C1 segment of cervical spinal cord (tissue), 14 donors: Measurements from ENCODE around the gene UBR7.
A peak's percentile ranks its signal among the peaks of the same experiment; 100 is the strongest.
"Not testable (repeated sequence)": the region's sequence is repeated elsewhere in the genome, so short reads cannot be mapped to it uniquely, and the experiment has no call there.

Experiments used
- DNase-seq, 14 donors: peaks; one replicate each; lab custom pipeline; 2025; lab: John Stamatoyannopoulos, UW

The UBR7 gene

GRCh38 chr14:93195316-93195999, 11.6 kb upstream of the UBR7 start:
- no peak for DNase-seq

- DNase-seq = no peak
Measured at GRCh38 chr14:93199031-93199430, 8.0 kb upstream of the UBR7 start.

- DNase-seq = no peak
Measured at GRCh38 chr14:93200553-93200952, 6.5 kb upstream of the UBR7 start.

DNA sequence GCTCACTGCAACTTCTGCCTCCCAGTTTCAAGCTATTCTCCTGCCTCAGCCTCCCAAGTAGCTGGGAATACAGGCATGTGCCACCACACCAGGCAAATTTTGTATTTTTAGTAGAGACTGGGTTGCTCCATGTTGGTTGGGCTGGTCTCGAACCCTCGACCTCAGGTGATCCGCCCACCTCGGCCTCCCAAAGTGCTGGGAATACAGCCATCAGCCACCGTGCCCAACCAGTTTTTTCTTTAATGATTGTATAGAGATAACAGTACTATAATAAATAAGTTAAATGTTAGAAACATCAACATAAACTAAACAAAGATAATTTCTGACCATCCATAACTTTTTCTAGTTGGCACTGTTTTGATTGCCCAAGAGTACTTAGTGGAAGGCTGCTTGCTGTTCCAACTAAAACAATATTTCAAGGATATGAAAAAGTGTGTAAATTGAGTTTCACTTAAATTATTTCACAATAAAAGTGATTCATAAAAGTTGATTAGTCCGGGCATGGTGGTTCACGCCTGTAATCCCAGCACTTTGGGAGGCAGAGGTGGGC, 5.8 kb upstream of the UBR7 start:
- DNase-seq = no peak

- DNase-seq = peak in 10 of 14 donors; percentile 46 to 79 (median 72)
Measured at GRCh38 chr14:93207468-93208308, 632 bp downstream of the UBR7 start.

GRCh38 chr14:93212432-93212831, 5.4 kb downstream of the UBR7 start:
- DNase-seq = no peak

GRCh38 chr14:93214598-93214997, 7.5 kb downstream of the UBR7 start:
- DNase-seq = no peak

GRCh38 chr14:93219103-93219726, 12.2 kb downstream of the UBR7 start:
- no peak for DNase-seq

DNA sequence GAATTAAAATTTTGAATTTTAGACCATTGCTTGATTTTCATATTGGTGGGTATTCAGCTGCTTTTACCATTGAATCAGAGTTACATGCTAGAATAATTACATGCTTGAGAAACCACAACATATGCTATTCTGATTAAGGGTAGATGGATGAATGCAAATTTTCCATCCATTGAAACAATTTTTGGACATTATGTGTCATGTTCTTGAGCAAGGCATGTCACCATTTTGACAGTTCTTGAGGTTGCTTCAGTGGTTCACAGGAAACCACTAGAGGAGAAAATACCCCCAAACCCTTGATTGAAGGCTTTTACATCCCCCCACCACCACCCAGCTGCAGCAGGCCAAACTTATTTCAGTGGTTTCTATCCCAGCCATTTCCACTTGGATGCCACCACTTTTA, 13.5 kb downstream of the UBR7 start:
- DNase-seq = no peak

DNA sequence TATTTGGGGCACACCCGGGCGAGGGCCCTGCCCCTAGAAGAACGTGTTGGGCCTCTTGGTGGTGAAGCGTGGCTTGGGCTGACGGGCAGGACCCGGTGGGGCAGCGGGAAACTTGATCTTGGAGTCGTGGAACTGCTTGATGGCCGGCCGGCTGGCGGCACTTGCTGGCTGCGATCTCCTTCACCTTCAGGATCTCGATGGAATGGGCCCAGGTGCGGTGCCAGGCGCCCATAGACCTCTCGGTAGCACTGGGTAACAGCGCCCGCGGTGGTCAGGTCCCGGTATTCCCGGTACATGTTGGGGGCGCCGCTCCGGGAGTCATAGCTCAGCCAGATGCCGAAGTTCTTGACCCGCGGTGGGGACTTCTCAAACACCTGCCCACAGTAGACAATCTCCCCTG, 16.5 kb downstream of the UBR7 start:
- no peak for DNase-seq

GRCh38 chr14:93228550-93228949, 21.5 kb downstream of the UBR7 start:
- no peak for DNase-seq

- DNase-seq = no peak
Measured at GRCh38 chr14:93230539-93230938, 23.5 kb downstream of the UBR7 start.

DNA sequence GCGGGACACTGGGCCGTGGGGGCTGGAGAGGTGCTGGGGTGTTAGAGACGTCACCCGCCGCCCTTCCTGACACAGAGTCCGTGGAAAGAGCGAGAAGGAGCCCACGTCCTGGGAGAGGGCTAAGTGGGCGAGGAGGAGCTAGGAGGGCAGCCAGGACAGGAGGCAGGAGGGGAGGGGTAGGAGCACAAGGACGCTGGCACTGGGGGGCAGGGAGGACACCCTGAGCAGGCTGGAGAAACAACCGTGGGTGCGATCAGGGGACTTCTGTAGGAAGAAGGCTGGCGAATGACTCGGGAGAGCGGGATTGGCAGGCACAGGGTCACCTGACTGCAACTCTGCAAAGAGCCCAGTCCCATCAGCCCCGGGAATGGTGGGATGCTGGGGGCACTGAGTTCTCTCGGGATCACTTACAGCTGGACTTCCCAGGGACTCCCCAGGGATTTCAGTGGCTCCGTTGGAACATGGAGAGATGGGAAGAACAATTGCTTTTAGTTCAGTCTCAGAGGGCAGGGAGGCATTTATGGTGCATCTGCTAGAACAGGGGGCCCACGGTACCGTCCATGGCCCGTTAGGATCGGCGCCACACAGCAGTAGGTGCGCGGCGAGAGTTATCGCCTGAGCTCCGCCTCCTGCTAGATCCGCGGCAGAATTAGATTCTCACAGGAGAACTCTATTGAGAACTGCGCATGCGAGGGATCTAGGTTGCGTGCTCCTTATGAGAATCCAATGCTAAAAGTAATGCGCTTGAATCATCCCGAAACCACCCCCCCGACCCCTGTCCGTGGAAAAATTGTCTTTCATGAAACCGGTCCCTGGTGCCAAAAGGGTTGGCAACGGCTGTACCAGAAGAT, 24.3 kb downstream of the UBR7 start:
- DNase-seq = peak in 7 of 14 donors; percentile 7 to 52 (median 27)

GRCh38 chr14:93232159-93232558, 25.1 kb downstream of the UBR7 start:
- DNase-seq = no peak

- DNase-seq = not testable (repeated sequence)
Measured at GRCh38 chr14:93233078-93233477, 26.0 kb downstream of the UBR7 start.

GRCh38 chr14:93234798-93235197, 27.7 kb downstream of the UBR7 start:
- DNase-seq = no peak

- no peak for DNase-seq
Measured at GRCh38 chr14:93239869-93240677, 33.0 kb downstream of the UBR7 start.

- no peak for DNase-seq
Measured at GRCh38 chr14:93240678-93241000, 33.6 kb downstream of the UBR7 start.

- DNase-seq = no peak
Measured at GRCh38 chr14:93245764-93246420, 38.8 kb downstream of the UBR7 start.

- no peak for DNase-seq
Measured at GRCh38 chr14:93246534-93246933, 39.5 kb downstream of the UBR7 start.
